CD4-positive, alpha-beta T cell treated with Interleukin-2 at 100 ng/mL for 4 hours (primary cell): ENCODE data around the gene NEDD4L.
"Not testable (repeated sequence)": the region's sequence is repeated elsewhere in the genome, so short reads cannot be mapped to it uniquely, and the experiment has no call there.

Source experiments
- DNase-seq: peaks from one replicate; pipeline ENCODE4 v3.0.0-alpha.2; 2020; ENCODE audit warnings: low spot score

NEDD4L gene

DNA sequence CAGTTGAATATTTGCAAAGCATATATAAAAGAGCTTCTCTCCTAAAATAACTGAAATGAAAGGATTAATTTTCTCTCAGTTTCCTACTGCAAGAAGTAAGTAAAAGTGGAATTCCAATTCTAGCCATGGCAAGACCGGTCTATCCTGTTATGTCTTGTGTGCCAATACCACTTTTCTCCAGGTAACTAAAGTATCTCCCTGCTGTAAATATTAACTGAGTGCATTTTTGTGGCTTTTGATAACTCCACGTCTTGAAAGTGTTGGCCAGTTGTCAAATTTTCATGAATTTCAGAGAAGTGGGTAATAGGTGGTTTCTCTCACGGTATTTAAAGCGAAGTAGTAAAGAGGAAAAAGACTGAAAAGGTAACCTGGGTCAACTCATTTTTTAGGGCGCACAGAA, 225.9 kb downstream of the NEDD4L start:
- no peak for DNase-seq

DNA sequence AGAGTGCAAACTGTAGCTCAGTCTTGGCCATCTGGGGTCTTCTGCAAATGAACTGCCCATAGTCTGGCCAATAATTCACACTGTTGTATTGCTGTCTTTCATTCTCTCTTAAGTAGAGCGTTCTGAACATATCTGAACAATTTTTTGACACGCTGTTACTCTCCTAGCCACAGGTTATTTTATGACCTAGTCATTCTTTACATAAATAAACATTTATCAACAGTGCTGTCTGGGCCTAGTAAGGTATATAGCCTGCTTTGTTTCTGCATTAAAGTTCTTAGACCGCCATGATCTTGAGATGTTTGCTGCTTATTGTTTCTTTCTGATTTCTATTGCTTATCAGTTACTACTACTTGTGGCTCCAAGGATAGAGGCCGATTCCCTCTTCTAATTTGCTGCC, 226.4 kb downstream of the NEDD4L start:
- DNase-seq = no peak

DNA sequence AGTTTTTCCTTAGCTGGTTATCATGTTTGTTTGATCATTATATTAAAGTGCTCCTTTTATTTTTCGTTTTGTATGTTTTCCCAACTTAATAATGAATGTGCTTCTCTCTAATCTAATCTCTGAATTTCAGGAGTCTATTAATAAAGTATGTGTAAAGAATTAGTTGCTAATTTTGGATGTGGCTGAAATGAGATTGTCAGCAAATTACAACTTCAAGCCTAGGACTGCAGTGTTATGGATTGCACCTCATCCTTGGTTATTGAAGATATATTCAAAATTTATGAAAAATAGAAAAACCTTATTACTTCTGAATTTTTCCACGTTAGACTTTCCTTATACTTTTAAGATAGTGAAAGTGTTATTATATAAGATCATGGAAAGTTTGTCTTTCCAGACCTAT, 227.7 kb downstream of the NEDD4L start:
- no peak for DNase-seq

DNA sequence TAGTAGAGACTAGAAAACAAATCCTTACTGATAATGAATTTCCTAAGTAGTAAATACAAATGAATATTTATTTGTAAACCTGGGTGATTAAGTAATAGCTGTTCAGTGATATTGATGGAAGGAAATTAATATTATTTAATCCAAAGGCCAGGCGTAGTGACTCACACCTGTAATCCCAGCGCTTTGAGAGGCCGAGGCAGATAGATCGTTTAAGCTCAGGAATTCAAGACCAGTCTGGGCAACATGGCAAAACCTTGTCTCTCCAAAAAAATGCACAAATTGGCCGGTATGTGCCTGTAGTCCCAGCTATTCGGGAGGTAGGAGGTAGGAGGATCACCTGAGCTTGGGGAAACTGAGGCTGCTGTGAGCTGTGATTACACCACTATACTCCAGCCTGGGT, 228.2 kb downstream of the NEDD4L start:
- no peak for DNase-seq

DNA sequence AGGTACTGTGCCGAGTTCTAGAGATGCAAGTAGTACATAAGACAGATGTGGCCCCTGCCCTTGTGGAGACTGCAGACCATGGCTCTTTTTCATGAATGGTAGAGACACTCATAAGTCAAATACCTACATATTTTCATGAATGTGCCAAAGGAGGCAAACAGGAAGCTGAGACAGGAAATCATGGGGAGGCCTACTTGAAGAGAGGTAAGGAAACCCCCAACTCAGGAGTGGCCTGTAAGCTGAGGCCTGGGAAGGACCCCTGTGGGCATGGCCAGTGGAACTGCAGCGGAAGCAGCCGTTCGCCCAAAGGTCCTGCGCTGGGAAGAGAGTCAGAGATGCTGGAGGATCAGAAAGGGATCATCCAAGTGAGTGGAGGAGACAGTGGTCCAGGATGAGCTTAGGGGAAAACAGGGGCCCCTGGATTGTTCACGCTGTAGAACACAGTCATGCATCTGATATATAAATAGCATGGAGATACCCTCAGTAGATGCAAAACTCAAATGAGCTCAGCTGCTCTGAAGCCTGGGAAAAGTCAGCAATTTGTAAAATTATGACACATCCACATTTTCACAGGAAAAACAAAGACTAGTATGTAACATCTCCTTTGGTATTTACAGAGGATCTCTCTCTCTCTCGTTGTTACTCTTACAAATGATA, 228.9 kb downstream of the NEDD4L start:
- no peak for DNase-seq

DNA sequence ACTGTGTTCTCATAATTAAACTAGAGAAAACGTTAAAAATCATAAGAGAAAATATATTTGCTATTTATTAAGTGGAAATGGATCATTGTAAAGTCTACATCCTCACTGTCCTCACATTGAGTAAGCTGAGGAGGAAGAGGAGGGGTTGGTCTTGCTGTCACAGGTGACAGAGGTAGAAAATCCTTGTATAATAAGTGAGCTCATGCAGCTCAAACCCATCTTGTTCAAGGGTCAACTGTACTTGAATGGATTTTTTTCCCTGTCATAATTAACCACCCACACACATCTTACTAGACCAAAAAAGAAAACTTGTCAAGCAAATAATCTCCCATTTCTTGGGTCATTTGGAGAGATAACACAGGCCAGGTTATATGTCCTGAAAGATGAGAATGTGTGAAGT, 231.2 kb downstream of the NEDD4L start:
- no peak for DNase-seq

DNA sequence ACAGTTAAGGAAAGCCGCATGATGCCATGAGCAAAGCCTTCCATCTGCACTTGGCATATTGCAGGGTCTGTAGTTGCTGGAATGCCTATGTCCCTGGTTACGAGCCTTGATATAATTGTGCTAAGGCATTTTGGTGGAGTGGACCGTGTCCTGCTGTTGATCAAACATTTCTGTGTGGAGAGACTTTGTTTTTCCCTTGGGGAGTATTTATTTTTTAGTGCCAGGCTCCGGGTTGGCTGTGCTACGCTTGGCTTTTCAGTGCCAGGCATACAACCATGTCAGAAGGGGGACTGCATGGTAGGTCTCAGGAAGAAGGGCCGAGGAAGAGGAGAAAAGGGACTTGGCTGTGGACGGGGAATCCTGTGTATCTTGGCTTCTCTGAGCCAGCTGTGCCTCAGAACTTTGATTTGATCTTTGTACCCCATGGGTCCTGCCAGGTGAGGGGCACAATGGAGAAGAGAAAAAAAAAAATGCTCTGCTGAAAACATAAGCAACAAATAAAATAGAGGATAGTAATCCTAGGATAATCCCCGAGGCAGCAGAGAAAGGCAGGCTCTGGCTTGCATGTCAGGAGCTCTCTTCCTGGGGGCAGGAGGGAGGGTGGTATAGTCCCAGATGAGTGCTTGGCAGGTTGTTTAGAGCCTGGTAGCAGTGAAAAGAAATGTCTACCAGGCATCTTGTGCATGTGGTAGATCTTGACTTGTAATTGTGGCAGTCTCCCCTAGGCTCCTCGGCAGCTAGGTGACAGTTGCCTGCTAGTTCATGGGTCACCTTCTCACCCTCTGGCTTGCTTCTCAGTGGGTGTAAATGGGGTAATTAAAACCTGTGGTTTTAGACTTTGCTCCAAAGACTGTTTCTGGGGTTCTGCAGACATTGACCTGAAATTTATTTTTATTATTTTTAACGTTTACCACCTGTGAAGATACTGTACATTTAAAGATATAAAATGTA, 233.0 kb downstream of the NEDD4L start:
- DNase-seq = no peak

DNA sequence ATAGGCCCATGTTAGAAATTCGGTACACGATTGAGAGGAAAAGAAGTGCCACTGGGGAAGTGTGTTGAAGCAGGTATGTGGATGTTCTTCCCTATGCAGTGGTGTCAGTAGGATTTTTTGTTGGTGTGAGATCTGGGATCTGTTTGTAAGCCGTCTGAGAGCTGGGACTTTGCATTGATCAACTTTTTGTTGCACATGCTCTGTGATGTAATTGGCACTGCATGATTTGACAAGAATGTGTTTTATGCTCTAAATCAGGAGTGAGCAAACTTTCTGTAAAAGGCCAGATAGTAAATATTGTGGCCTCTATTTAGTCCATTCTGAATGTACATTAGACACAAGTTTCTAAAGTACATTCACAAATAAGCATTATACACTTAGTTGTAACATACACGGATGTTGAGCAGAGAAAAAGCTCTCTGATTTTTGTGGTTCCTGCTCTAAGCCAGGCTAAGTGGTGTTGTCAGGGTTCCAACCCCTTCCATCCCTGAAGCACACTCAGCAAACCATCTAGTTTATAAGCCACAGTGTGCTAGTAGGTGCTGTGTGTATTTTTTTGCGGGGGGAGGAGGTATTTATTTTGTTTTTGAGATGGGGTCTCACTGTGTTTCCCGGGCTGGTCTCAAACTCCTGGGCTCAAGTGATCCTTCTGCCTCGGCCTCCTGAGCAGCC, 235.6 kb downstream of the NEDD4L start:
- no peak for DNase-seq

DNA sequence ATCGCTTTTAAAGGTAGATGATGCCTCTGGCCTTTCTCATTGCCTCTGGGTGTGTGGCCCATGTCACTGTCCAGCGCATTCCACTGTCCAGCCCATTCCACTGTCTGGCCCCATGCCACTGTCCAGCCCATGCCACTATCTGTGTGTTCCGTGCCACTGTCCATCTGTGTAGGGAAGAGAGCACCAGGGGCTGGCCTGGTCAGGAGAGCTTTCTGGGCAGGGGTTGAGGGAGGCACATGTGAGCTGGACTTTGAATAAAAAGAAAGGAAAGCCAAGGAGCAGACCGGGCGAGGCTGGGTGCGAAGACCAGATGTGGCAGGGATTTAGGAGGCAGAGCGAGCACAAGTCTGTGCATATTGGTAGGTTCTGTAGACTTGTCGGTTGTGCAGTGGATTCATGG, 236.2 kb downstream of the NEDD4L start:
- no peak for DNase-seq

DNA sequence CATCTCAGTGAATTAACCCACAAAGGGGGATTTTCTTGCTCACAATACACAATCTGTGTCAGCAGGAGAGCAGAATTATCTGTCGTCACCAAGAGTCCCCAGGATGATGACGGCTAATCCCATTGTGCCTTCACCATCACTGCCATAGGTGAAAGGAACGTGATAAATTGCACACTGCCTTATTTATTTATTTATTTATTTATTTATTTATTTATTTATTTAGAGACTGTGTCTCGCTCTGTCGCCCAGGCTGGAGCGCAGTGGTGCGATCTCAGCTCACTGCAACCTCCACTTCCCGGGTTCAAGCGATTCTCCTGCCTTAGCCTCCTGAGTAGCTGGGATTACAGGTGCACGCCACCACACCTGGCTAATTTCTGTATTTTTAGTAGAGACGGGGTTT, 238.8 kb downstream of the NEDD4L start:
- not testable (repeated sequence) for DNase-seq

DNA sequence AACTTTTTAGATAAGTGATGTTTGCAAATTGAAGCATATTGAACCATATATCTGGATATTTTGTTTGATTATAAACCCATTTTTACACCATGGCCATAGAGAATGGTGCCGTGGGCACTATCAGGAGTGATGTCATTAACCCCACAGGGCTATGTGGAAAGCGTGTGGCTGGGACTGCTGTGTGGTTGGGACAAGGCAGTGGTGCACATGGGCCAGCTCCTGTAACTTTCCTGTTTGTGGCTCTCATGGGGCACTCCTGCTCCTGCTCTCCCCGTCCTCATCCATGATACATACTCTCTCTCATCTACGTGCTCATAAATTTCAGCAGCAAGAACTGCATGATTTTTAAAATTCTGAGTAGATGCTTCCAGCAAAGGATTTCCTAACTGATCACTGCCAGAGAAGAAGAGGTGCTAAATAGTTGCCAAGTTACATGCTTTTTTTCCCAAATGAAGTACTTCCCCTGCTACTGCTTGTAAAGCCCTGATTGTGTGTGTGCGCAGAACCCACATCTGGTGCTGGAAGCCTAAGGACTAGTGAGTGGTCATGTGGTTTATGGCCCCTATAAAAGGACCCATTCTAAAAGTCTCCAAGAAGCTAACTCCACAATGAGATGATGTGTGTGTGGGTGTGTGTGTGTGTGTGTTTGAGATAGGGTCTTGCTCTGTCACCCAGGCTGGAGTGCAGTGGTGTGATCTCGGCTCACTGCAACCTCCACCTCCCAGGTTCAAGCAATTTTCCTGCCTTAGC, 240.8 kb downstream of the NEDD4L start:
- no peak for DNase-seq

DNA sequence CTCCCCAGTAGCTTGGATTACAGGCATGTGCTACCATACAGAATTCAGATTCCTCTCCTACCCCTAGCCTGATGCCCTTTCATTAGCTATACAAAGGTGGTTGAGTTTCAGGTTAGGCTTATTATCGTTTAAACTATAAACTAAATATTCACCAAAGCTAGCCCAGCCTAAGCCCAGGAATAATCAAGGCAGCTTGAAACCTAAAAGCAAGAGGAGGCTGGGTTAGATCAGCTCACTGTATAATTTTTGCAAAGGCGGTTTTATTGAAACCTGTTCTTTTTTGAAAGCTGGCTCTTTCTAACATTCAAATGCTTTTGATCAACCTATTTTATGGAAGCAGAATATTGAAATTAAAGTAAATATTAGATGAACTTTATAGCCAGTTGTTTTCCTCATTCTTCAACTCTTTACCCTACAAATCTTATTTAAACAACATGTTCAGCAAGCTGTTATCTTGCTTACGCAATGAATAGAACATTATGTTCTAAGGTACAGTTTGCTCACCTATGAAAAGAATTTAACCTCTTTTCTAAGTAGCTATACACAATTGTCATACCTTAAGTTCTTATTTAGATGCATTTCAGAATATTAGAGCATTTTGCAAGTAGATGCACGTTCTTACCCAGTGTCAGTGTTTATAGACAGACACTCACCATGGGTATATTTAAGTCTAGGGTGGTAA, 241.6 kb downstream of the NEDD4L start:
- DNase-seq = no peak

DNA sequence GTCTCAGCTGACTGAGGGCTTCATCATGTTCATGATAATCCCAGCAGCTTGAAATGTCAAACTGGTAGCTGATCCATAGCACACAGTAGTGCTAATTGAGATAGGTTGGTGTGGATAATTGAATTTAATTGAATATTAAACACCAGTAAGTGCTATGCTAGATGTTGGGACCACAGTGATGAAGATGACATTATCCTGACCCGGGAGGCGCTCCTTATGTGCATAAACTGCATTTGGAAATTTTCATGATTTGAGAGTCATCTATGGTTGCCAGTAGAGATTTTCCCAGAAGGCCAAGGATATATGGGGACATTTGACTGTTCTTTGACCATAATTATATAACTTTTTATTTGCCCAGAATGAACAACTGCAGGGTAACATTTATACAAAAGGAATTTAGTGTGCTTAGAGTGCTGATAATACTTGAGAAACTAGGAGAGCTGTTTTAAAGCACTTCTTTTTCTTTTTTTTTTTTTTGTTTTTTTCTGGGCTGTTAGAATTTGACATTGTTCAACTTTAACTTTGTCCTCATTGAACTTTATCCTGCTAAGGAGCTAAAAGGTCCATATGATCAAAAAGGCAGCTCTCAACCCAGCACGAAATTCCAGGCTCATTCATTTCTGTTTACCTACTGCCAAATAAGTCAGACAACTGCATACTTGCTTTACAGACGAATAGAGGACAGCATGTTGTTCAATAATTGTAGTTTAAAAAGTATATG, 242.8 kb downstream of the NEDD4L start:
- no peak for DNase-seq

DNA sequence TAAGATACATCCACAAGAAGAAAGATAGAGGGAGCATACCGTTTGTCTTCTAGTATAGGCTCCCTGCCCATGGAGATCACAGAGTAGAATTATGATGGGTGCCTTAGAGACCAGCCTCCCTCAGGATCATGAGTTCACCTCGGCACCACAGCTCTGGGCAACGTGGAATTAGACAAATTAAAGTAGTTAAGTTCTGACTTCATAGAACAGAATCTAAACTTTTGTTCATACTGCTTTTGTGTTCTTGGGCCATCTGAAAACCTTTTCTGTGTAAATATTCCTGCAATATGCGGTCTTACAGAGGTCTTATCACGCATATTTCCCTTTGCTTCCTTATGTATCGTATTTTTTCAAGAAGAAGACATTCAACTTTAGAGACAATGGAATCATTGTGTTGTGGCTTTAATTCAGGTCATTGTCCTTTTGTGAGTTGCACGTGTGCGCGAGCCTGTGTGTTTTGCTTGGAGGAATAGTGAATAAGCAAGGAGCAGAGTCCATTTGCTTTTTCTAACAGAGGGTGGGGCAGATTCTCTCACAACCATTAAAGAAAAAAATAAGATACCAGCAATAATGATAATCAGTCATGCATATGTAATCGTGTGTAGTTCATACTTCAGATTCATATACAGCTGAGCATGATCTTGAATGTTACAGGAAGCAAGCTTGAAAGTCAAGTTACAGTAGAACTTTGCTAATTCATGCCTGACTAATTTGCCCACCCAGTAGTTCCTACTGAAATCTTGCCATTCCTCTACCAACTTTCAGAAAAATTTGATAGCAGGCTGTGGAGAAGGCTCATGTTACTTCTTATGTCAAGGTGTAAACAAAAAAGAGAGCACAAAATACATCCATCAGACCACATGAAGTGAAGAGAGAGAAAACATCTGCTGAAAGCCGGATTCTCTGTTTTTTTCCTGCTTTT, 243.6 kb downstream of the NEDD4L start:
- DNase-seq = no peak

DNA sequence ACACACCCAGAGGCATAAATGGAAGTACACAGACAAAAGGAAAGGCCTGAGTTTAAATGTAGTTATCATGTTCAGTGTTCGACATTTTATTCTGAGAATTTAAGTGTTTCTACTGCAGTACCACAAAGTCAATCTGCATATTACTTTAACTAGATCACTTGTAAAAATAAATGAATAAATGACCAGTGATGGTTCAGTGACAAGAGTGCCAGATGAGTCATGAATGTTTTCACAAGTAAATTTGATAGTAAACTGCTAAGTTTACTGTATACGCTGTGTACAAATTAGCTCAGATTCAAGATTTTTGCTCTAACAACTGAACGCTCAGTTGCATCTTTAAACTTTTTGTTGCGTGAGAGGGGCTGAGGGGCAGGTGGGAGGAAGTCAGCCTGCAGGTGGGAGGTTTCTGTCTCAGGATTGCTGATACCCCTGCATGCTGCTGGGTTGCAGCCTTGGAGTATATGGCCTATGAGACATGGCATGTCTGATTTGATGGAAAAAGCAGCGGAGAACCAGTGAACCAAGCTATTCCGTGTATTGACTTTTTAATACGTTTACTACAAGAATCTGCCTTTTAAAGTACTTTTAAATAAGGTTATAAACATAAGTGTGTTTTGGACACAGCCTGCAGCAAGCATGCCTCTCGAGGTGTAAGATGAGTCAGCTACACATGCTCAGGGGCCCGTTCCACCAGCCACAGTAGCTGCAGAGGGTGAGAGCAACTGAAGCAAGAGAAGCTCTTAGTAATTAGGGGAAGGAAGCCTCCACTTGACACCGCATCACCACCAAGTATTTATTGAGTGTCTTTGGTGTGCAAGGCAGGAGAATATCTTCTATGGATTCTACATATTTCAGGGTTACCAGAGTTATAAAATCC, 245.1 kb downstream of the NEDD4L start:
- no peak for DNase-seq

DNA sequence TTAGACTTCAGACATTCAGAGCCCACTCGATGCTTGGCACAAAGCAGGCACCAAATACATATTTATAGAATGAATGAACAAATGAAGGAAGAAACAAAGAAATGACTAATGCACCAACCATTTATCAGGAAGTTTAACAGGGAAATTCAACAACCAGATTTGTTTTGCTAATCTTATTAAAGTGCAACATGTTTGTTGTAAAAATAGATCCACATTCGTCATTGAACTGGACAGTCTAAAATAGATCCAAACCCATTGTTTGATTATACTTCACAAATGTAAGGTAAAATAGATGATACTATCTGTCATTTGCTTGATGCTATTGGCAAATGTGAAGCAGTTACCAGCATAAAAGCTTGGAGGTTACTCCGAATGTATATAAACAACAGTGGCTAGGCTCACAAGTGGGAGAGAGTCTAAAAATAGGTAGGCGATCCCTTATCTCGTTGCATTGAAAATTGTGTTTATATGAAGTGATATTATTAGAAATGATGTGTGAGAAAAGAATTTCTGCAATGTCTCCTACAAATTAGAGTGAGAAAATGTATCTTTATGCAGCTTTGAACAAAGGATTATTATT, 246.2 kb downstream of the NEDD4L start:
- no peak for DNase-seq

DNA sequence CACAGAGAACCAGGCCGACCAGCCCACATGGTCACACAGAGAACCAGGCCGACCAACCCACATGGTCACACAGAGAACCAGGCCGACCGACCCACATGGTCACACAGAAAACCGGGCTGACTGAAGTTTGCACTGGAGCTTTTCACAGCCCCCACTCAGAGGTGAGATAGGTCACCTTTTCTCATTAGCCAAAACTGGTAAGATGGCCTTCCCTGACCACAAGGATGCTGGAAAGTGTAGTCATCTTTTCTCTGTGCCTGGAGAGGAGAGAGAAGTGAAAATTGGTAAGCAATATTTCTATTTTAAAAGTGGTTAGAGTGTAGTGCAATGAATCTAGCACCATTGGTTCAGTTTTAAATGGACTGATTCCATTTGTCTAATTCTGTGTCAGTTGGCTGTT, 247.1 kb downstream of the NEDD4L start:
- DNase-seq = no peak

DNA sequence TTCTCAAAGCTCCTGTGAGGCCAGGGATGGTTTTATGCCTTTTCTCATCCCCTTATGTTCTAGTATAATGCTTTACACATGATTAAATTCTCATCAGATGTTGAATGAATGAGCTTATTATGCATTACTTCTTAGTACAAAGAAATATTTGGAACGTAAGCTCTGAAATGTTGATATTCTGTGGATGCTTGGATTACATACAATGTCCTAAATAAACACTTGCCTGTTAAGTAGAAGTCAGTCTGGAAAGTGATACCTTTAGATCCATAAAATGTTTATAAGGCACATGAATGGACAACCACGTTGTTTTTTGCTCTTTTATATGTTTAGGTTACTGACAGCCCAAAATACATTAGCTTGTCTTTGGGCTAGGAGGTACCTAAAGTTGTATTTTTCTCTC, 248.6 kb downstream of the NEDD4L start:
- DNase-seq = no peak
